AG10803 (cell line): ENCODE results near the gene CDON.

Source experiments
- DNase-seq: peaks from one replicate; pipeline ENCODE4 v3.0.0; 2010; ENCODE audit warnings: low read depth
- H3K4me3 ChIP-seq: 2 replicates; pipeline ENCODE4 v1.5.1; 2011; ENCODE audit warnings: mild to moderate bottlenecking, low read length, control low read depth
- TF ChIP-seq, protein P1 (sequence below): conservative IDR thresholded peaks from 2 replicates; pipeline ENCODE4 v1.5.1; 2011; ENCODE audit warnings: mild to moderate bottlenecking, low read length, control low read depth, inconsistent platforms

Gene CDON

DNA sequence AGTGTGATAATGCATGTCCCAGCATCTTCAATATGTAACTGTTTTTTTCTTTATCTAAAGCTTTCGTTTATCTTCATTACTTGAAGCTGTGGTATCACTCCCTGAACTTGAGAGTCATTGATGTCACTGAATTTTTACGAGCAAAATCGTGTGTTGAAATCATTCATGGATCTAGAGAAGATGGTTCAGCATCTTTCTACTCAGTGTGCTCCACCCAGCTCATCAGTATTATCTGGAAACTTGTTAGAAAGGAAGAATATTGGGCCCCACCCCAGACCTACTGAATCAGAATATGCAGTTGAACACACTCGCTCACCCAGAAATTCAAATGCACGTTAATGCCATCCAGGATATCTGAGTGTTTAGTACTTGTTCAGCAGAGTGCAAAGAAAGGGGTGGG lies 8.3 kb downstream of the CDON start:
- TF ChIP-seq, protein P1, sequence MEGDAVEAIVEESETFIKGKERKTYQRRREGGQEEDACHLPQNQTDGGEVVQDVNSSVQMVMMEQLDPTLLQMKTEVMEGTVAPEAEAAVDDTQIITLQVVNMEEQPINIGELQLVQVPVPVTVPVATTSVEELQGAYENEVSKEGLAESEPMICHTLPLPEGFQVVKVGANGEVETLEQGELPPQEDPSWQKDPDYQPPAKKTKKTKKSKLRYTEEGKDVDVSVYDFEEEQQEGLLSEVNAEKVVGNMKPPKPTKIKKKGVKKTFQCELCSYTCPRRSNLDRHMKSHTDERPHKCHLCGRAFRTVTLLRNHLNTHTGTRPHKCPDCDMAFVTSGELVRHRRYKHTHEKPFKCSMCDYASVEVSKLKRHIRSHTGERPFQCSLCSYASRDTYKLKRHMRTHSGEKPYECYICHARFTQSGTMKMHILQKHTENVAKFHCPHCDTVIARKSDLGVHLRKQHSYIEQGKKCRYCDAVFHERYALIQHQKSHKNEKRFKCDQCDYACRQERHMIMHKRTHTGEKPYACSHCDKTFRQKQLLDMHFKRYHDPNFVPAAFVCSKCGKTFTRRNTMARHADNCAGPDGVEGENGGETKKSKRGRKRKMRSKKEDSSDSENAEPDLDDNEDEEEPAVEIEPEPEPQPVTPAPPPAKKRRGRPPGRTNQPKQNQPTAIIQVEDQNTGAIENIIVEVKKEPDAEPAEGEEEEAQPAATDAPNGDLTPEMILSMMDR: no peak
- no peak overlapping the region for H3K4me3 ChIP-seq
- DNase-seq: no peak

DNA sequence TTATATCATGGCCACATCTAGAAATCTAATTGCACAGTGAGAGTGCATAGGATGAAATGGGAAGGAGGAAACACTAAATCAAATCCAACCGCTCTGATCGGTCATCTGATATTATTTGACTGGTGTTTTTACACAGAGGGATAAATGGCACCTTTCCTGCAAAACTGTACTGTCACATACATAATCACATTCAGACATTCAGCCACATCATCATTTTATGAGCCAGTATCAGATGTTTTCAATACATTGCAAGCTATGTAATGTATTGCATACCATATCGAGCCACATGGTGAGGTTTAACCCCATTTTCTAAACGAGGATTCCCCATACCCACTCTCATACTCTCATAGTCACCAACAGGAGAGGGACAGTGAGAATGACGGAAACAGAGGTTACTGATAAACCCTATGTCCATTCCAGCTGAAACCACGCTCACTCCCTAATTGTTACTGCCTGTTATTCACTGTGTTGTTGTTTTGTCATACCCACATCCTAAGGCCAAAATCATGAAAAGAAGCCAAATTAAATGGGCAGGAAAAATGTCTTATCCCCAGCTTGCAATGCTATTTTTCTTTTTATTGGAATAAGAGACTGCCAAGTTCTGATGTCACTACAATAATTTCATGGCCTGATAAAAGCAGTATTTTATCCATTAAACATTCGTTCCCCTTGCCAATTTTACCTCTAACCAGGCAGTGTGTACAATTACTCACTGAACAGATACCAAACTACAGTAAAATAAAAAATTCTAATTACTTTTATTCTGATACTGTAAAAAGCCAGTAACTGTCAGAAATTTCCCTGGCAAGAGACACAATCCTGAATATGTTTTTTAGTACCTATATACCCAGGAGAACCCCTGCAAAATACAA lies 9.0 kb downstream of the CDON start:
- no peak overlapping the region for H3K4me3 ChIP-seq
- no peak for DNase-seq
- TF ChIP-seq, protein P1: no peak

DNA sequence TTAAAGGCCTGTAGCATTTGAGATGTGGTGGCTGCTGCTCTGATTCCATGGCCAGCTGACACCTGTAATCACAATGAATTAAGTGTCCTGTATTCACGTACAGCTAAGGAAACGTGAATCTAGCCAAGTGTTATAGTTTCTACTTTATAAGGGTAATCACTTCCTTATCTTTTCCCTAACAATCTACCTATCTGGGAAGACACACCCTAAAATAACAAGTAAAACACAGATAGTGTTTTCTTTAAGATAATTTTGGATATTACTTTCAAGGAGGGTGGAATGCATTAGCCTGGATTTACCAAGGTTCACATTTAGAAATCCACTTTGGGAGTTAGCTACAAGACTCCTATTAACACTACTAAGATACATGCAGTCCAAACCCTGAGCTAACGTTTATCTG lies 11.5 kb downstream of the CDON start:
- TF ChIP-seq, protein P1: no peak
- no peak overlapping the region for H3K4me3 ChIP-seq
- no peak for DNase-seq

DNA sequence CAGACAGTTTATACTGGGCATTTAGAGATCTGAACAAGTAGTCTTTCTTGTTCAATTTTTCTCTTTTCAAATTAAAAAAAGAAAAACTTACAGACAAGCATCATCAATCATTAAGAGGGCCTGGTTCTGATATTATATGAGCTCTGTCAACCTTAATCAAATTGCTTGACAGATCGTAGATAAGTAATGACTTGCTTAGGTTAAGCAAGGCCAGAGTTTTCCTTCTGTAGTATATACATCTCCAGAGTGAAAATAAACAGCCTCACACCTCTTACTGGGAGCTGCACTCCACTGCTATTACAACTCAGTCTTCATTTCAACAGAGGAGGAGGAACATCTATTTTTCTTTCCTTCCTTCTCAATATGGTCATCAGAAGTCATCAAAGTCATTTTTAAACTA lies 13.5 kb downstream of the CDON start:
- TF ChIP-seq, protein P1: no peak

DNA sequence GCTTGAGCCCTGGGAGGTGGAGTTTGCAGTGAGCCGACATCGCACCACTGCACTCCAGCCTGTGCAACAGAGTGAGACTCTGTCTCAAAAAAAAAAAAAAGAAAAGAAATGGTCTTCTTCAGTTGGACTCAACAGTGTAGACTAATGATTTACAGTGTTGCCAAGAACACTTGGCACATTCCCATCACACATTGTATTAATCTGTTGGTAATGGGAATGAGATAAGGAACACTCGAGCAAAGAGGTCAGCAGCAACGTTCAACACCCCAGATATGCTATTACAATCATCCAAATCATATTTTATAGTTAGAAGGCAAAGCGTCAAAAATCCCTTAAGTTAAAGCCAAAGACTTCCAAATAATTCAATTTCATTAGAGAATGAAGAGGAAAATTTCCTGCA lies 14.5 kb downstream of the CDON start:
- H3K4me3 ChIP-seq: no peak overlapping the region
- TF ChIP-seq, protein P1: no peak
- no peak for DNase-seq

More for the DNA sequence above, 13.5 kb downstream of the CDON start:
- no peak for DNase-seq
- H3K4me3 ChIP-seq: no peak overlapping the region

DNA sequence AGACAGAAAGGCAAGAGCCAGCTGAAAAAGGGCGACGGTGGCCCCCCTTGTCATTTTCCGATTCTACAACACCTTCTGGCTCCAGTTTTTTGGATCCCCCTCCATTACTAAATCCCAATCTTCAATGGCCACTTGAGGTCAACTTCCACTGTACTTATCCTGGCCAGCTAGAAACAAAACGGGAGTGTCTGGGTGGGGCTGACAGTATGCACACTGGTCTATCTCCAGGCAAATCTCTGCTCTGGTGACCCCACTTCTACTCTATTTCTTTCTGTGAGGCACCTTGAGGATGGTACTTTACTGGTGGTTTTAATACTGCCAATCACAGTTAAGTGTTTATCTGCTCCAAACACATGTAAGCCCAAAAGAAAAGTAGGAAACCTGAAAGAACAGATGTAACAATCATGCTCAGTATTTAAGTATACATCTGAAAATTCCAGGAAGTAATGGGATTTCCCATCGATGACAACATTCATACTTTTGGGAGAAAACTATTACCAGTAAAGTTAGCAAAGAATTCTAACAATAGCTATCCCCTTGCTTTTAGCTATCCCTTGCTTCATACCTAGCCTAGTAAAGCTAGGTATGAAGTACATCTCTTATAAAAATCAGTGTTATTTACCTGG lies 16.0 kb downstream of the CDON start:
- TF ChIP-seq, protein P1: no peak
- no peak overlapping the region for H3K4me3 ChIP-seq
- DNase-seq: no peak
